Esophagus muscularis mucosa (tissue), 4 donors: Measurements from ENCODE around the gene TMEM250.

Source experiments
- CTCF ChIP-seq, 3 experiments: fragments of 200-600 bp in 2 of 3; fragments of 450-650 bp in 1 of 3; sonication (generic) in 2 of 3; IDR thresholded peaks; one replicate each; pipeline ENCODE4 v1.5.1; 2017 to 2019; ENCODE audit warnings: antibody characterized with exemption in 3 of 3, mild to moderate bottlenecking in 2 of 3, moderate library complexity in 1 of 3
- EP300 ChIP-seq: sonication (generic); formaldehyde crosslinking; IDR thresholded peaks from one replicate; pipeline ENCODE4 v1.6.1; 2017; ENCODE audit warnings: antibody characterized with exemption
- POLR2A ChIP-seq: fragments of 450-650 bp; IDR thresholded peaks from one replicate; pipeline ENCODE4 v1.6.1; 2017; ENCODE audit warnings: antibody characterized with exemption, moderate library complexity, mild to moderate bottlenecking, low read depth
- POLR2AphosphoS5 ChIP-seq, 2 donors: sonication (generic); formaldehyde crosslinking; IDR thresholded peaks; one replicate each; pipeline ENCODE4 v1.6.1; 2017; ENCODE audit warnings: antibody characterized with exemption in 2 of 2

- TF ChIP-seq POLR2AphosphoS5 (IDR thresholded peaks at IDR 0.05), result no peak
- no peak for TF ChIP-seq POLR2A
- TF ChIP-seq EP300, result no peak
- no peak for TF ChIP-seq CTCF (IDR thresholded peaks at IDR 0.05)
Observed at GRCh38 chr9:136075881-136076678, 42.6 kb downstream of the TMEM250 start.
